AG09309 (cell line): ENCODE data around the gene SLC9A1.

ENCODE experiments used
- DNase-seq: peaks from one replicate; pipeline ENCODE4 v3.0.0-alpha.2; 2010; ENCODE audit warnings: low read depth
- H3K4me3 ChIP-seq: 2 replicates; pipeline ENCODE4 v1.5.1; 2011; ENCODE audit warnings: mild to moderate bottlenecking, low read depth, low read length, moderate library complexity; ENCODE audit not compliant: control insufficient read depth
- CTCF ChIP-seq: IDR thresholded peaks from 2 replicates; pipeline ENCODE4 v1.5.1; 2011; ENCODE audit warnings: mild to moderate bottlenecking, low read depth, low read length, inconsistent platforms; ENCODE audit not compliant: insufficient read depth, control insufficient read depth; ENCODE audit errors: missing control alignments

Gene SLC9A1

DNA sequence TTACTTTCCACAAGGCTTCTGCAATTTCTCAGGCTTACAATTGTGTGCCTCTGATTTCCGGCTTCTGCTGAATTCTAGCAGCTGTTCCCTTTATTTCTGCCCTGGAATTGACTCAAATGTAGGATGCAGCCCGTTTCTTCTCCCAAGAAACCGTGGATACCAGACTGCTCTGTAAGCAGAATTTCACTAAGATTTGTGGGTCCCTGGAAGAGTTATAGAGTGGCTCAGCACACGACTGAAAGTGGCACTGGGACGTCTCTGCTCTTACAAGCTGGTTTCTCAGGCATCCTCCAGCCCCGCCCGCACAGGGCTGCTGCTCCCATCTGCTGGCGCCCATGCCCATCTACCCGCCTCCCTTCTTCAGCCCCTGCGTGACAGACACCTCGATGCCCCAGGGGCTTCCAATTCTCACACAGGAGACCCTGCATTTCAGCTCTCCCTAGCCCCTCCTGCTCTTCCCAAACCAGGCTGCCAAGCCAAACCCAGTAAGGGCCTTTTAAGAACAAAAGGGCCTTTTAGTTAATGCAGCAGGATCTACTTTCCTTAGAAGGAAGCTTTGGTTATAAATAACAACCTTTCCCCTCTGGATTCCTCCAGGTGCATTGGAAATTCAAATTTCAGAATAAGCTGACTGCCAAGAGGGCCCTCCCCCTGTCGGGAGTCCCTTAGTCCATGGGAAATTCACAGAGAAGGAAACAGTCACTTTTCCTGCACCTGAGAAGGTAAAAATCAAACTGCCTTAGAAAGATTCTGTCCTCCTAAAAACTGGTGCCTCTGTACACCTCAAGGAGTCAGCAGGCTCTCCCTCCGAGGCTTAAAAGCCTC is 96.9 kb downstream of the SLC9A1 start:
- no peak for DNase-seq
- no peak for TF ChIP-seq CTCF
- no peak overlapping the region for H3K4me3 ChIP-seq

DNA sequence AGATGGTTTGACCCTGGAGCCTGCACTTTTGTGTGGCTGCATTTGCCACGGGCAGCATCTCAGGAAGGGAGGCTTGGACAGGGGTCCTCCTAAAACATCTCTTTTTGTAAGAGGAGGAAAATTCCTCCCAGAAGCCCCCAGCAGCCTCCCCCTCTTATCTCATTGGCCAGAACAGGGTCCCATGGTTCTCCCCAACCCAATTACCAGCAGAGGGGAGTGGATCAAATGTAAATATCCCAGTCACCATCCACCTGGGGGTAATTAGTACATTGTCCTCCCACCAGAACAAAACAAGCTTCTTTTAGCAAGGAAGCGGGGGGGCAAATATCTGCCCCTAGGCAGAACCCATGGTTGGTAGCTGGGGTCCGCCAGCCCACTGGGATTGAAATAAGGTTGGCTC is 97.5 kb downstream of the SLC9A1 start:
- TF ChIP-seq CTCF = no peak
- no peak overlapping the region for H3K4me3 ChIP-seq

GRCh38 chr1:27053977-27054753 is 100.8 kb downstream of the SLC9A1 start:
- DNase-seq = no peak
- no peak for TF ChIP-seq CTCF
- H3K4me3 ChIP-seq = no peak overlapping the region

More for the DNA sequence above, 97.5 kb downstream of the SLC9A1 start:
- no peak for DNase-seq

GRCh38 chr1:27052527-27052926 is 102.4 kb downstream of the SLC9A1 start:
- no peak for DNase-seq
- H3K4me3 ChIP-seq = no peak overlapping the region
- TF ChIP-seq CTCF = no peak

DNA sequence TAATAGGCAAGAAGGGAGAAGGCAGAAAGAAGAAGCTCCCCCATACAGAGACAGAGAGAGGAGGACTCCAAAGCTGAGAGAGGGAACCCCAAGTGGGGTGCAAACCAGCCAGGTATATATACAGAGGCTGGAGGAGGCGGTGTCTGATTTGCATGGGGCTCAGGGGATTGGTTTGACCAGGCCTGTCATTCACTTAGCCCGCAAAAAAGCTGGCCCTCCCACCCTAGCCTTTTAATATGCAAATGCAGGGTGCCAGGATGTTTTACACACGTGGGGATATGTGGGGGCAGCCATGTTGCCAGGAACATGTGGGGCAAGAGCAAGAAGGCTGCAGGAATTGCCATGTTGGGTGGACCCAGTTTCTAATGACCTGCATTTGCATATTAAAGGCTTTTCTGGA is 105.3 kb downstream of the SLC9A1 start:
- DNase-seq = no peak
- H3K4me3 ChIP-seq = no peak overlapping the region
- TF ChIP-seq CTCF = no peak

DNA sequence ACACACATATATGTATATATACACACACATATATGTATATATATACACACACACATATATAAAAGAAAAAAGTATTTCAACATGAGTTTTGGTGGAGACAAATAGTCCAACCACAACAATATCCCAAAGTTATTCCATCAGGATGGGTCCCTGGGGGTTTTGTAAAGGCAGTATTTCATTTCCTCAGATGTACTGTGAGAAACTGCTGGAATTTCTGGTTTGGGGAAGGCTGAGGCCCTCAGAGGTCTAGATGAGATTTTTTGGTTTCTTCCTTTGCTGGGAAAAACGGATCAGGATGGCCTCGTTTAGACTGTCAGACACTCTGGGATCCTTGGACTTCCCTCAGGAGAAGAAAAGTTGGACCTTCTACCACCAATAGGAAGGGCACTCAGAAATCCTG is 105.8 kb downstream of the SLC9A1 start:
- no peak overlapping the region for H3K4me3 ChIP-seq
- no peak for TF ChIP-seq CTCF
- DNase-seq = no peak
